HUES64 (cell line): ENCODE measurements around the gene ZNF697.

Experiments used
- H3K27ac ChIP-seq: 2 replicates; pipeline ENCODE4 v1.7.0; 2013; ENCODE audit warnings: low read depth, low read length, inconsistent platforms
- H3K27me3 ChIP-seq: 2 replicates; pipeline ENCODE4 v1.6.1; 2013; ENCODE audit warnings: mild to moderate bottlenecking, low read length; ENCODE audit not compliant: insufficient read depth
- H3K36me3 ChIP-seq: 2 replicates; pipeline ENCODE4 v1.6.1; 2013; ENCODE audit warnings: mild to moderate bottlenecking, low read length; ENCODE audit not compliant: insufficient read depth
- H3K4me1 ChIP-seq: 2 replicates; pipeline ENCODE4 v1.6.1; 2013; ENCODE audit warnings: mild to moderate bottlenecking, low read length, moderate library complexity; ENCODE audit not compliant: insufficient read depth
- H3K4me3 ChIP-seq: 2 replicates; pipeline ENCODE4 v1.5.1; 2013; ENCODE audit warnings: mild to moderate bottlenecking, low read length, moderate library complexity
- H3K9ac ChIP-seq: 2 replicates; pipeline ENCODE4 v1.6.1; 2013; ENCODE audit warnings: mild to moderate bottlenecking, low read depth, low read length
- H3K9me3 ChIP-seq: 2 replicates; pipeline ENCODE4 v1.6.1; 2013; ENCODE audit warnings: low read depth, low read length; ENCODE audit not compliant: insufficient read depth
- WGBS: fragments of 150-250, 120-280 bp; methylation state at CpG from one replicate; pipeline ENCODE4 v1.1.7; 2013; ENCODE audit warnings: missing lambda C conversion rate; 5-methylcytosine and 5-hydroxymethylcytosine counted together

Gene ZNF697

DNA sequence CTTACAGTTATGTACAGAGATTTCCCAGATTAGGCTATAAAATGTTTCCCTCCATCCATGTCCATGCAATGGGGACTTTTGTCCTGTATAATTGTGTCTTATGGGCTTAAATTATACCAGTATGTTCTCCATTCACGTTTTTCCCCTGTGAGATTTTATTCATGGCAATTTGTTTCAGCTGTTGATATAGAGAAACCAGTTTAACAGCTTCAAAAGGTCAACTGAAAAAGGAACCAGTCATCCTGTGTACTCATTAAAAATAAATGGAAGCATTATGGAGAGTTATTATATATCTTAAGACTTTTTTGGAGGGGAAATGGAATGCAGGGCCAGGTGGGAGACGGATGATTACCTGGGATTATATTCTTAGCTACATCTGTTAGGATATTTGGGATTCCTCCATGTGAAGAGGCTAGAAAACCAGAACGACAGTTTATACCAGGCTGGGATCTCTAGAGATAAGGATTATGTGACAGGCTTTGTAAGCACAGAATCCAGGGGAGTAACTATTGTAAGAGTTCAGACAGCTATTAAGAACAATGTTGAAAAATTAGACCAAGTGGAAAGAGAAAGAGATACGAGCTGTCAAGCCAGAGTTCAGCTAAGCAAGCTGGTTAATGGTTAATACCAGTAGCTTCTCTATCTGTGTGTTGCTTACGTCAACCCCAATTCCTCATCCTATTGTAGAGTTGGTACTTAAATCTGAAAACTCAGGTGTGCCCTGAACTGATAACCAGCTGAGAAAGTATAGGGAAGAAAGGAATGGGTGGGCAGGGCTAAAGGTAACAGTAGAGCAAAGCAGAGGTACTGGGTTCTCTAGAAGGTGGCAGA lies 12.4 kb upstream of the ZNF697 start:
- Histone ChIP-seq H3K27ac (no peak overlapping the region), H3K9me3 (no peaks in the 10 kb centered on the region), H3K4me3 (no peak overlapping the region), H3K9ac (no peak overlapping the region), H3K36me3 (no peaks in the 10 kb centered on the region), H3K4me1 (peaks cover 42% of the 10 kb centered on the region), H3K27me3 (no peaks in the 10 kb centered on the region)
- 88% methylated on average over 5 of the region's 5 CpGs for WGBS

DNA sequence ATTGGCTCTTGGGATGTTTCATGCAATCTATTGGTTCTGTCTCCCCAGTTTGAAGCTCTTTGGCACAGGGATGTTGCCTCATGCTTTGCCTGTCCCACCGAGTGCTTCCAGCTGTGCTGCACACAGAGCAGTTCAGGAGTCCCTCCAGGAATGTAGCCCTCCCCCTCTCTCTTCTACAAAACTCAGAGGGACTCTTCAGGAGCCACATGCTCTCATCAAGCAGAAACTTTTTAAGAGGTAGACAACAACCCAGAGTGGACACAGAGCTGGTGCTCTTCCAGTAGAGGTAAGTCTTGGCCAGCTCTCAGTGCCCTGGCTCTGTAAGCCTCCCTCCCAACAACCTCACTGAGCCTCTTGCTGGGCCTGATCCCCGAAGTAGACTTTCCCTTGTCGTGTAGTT lies 11.6 kb upstream of the ZNF697 start:
- no peaks in the 10 kb centered on the region for H3K27me3 ChIP-seq
- H3K36me3 ChIP-seq = no peaks in the 10 kb centered on the region
- WGBS = 28% methylated on average over 3 of the region's 3 CpGs
- H3K27ac ChIP-seq = no peak overlapping the region
- H3K4me3 ChIP-seq = no peak overlapping the region
- H3K9me3 ChIP-seq = no peaks in the 10 kb centered on the region
- peaks cover 49% of the 10 kb centered on the region for H3K4me1 ChIP-seq
- H3K9ac ChIP-seq = no peak overlapping the region

DNA sequence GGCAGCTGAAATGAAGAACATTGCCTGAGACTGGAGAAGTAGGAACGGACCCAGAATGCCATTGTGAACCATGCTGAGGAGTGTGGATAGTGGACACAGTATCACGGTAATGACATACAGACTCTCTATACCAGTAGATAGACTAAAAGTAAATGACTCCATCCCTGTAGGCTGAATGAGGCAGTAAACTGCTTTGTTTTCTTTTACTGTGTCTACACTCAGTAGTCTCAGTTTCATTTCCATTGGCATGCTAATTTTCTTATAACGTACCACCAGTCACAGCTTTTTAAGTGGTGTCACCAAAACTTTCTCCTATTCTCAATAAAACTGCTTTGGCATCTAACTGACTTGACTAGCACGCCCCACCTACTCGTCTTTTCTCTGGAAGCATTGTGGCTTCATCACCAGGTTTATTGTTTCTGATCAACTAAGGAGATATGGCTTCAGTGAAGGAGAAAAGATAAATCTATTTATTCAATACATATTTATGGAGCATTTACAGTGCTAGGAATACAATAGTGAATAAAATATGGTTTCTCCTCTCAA lies 8.4 kb upstream of the ZNF697 start:
- H3K9me3 ChIP-seq = no peaks in the 10 kb centered on the region
- H3K27me3 ChIP-seq = no peaks in the 10 kb centered on the region
- peaks cover 39% of the 10 kb centered on the region for H3K4me1 ChIP-seq
- WGBS = 80% methylated on average over 5 of the region's 5 CpGs
- H3K36me3 ChIP-seq = no peaks in the 10 kb centered on the region
- H3K27ac ChIP-seq = no peak overlapping the region
- H3K9ac ChIP-seq = no peak overlapping the region
- no peak overlapping the region for H3K4me3 ChIP-seq

DNA sequence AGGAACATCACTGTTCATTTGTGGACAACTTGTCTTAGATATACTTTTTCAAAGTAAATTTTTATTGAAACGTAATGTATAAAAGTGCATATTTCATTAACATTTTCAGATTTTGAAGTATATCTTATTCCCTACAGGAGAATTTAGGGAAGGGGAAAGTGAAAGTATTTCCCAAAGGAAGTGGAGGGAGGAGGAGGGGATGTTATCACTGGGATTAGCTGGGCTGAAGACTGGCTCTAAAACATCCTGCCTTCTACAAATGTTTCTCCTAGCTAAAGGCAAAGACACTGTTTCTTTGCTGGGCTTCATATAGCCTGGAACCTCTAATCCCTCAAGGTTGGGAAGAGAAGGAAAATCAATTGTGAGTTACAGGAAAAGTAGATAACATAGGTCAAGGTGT lies 7.1 kb upstream of the ZNF697 start:
- peaks cover 43% of the 10 kb centered on the region for H3K4me1 ChIP-seq
- no peaks in the 10 kb centered on the region for H3K9me3 ChIP-seq
- no peaks in the 10 kb centered on the region for H3K36me3 ChIP-seq
- no peak overlapping the region for H3K4me3 ChIP-seq
- no CpG with 5 or more reads among the region's 1 CpG for WGBS
- H3K9ac ChIP-seq = no peak overlapping the region
- H3K27me3 ChIP-seq = no peaks in the 10 kb centered on the region
- no peak overlapping the region for H3K27ac ChIP-seq

DNA sequence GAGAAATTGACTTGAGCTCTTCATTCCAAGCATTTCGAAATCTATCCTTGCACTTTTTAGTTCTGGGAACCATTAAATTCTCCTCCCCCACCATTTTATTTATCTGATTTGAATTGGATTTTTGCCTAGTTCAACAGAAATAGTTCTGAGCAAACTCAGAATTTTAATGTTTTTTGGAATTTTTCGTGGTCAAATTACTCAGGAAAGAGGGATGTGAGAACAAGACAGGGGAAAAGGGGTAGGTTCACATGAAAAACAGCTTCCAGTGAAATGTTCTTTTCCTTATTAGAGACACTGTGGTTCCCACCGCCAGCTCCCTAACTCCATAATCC lies 5.7 kb upstream of the ZNF697 start:
- Histone ChIP-seq H3K4me3 (no peak overlapping the region), H3K27ac (no peak overlapping the region), H3K4me1 (peaks cover 33% of the 10 kb centered on the region), H3K9ac (no peak overlapping the region), H3K27me3 (peaks cover 5% of the 10 kb centered on the region; the same call in 1 of the 2 replicates), H3K9me3 (no peaks in the 10 kb centered on the region), H3K36me3 (no peaks in the 10 kb centered on the region)
- 83% methylated on average over 3 of the region's 3 CpGs for WGBS

DNA sequence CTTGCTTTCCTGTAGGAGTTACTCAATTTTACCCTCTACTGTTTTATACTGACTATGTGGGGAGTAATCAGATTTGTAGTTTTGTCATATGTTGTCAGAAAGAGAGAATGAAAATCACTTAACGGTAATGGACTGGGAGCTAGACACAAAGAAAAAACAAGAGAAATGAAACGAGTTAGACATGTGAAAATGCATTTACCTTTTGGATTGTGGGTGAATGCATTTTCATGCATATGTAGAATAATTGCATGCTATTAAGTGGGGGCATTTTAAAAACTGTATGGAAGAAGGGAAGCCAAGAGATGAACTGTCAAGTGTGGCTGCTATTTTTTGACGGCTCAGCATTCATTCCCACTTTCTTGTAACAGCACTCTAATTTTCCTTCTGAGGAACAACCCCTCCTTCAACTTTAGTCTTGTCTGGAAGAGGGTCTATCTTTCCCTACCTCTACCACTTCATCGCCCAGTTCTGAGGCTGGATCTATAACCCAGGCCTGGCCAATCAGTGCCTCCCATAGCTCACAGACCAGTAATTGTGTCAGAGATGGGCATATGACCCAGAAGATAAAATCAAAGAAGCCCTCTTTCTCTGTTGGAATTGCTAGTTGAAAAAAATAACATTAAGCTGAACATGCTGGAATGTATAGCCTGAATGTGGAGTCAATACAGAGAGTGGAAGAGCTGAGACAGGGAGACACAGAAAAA lies 5.2 kb upstream of the ZNF697 start:
- 89% methylated on average over 4 of the region's 4 CpGs for WGBS

DNA sequence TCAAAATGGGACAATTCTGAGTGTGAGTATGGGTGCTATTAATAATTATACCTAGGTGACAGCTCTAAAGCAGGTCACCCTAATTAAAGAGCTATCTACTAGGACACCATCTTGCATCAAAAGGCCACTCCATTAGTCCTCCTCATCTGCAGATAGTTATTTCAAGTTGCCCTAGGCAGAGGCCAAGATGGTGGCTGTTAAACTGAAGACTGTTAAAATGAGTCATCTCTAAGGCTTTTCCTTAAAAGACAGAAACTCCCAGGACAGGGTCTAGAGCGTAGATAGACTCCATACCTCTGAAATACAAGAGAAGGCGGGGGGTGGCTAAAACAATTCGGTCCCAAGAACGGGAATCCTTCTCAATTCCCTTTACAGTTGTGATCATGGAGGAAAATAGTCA lies 4.5 kb upstream of the ZNF697 start:
- Histone ChIP-seq H3K4me3 (no peak overlapping the region), H3K27me3 (peaks cover 8% of the 10 kb centered on the region; the same call in 1 of the 2 replicates), H3K9ac (no peak overlapping the region), H3K36me3 (no peaks in the 10 kb centered on the region), H3K4me1 (peaks cover 36% of the 10 kb centered on the region), H3K9me3 (no peaks in the 10 kb centered on the region), H3K27ac (no peak overlapping the region)
- 98% methylated on average over 4 of the region's 4 CpGs for WGBS

More for the DNA sequence above, 5.2 kb upstream of the ZNF697 start:
- Histone ChIP-seq H3K4me1 (peaks cover 36% of the 10 kb centered on the region), H3K9me3 (no peaks in the 10 kb centered on the region), H3K36me3 (no peaks in the 10 kb centered on the region), H3K4me3 (no peak overlapping the region), H3K27ac (no peak overlapping the region), H3K9ac (no peak overlapping the region), H3K27me3 (peaks cover 8% of the 10 kb centered on the region; the same call in 1 of the 2 replicates)

DNA sequence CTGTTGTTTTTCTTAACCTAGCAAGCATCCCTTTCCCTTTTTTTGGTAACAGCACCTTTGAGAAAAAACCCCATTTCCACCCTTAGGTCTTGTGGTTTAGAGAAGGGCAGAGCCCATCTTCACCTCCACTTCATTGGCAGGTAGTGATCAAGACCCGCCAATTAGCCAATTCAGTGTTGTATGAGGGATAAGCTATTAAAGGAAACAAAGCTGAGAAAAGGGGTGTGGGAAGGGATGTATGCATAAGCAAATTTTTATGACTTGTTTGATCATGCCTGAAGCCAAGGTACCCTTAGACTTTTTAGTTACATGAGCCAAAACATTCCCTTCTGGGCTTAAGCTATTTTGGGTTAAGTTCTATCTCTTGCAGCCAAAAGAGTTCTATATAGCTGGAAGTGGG lies 3.6 kb upstream of the ZNF697 start:
- no peak overlapping the region for H3K27ac ChIP-seq
- 95% methylated on average over 1 of the region's 1 CpG for WGBS
- no peak overlapping the region for H3K4me3 ChIP-seq
- no peaks in the 10 kb centered on the region for H3K36me3 ChIP-seq
- no peaks in the 10 kb centered on the region for H3K9me3 ChIP-seq
- H3K9ac ChIP-seq = no peak overlapping the region
- H3K27me3 ChIP-seq = peaks cover 8% of the 10 kb centered on the region; the same call in 1 of the 2 replicates
- peaks cover 30% of the 10 kb centered on the region for H3K4me1 ChIP-seq

DNA sequence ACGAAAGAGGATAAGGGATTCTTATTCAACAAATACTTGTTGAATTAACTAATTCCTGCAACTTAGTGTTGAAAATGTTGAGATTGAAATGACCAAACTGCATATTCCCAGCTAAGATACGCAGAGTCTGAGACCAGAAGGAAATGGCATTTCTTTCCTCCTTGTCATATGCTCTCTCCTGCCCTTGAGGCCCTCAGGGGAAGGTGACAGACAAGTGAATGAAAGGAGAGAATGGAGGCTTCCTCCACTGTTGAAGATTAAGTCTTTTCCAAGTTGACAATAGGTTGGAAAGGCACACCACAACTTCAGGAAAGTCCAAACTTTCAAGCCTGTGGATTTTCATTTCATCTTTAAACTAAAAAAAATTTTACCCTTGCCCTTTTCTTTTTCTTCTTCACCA lies 3.1 kb upstream of the ZNF697 start:
- Histone ChIP-seq H3K9ac (no peak overlapping the region), H3K4me3 (no peak overlapping the region), H3K36me3 (no peaks in the 10 kb centered on the region), H3K27ac (no peak overlapping the region), H3K9me3 (no peaks in the 10 kb centered on the region), H3K4me1 (peaks cover 30% of the 10 kb centered on the region), H3K27me3 (peaks cover 8% of the 10 kb centered on the region; the same call in 1 of the 2 replicates)
- WGBS = 40% methylated on average over 1 of the region's 2 CpGs

DNA sequence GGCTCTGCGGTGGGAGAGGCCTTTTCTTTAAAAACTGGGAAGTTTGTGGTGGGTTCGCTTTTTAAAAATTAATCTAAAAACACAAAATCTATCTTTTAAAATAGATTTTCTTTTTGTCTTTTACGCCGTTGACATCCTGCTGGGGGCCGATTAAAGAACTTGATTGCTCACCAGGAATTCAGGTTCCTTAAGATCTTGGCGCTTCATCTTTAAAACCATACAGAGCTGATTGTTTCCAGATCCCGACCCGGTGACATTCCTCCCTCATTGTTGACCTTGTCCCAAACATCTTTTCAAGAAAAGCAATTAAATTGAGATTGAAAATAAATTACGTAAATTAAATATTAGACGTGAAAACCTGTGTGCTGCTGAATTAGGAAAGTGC lies 546 bp upstream of the ZNF697 start:
- Histone ChIP-seq H3K4me3 (peak overlapping the region; percentile 86), H3K9me3 (no peaks in the 10 kb centered on the region), H3K36me3 (no peaks in the 10 kb centered on the region), H3K9ac (peak overlapping the region; percentile 90), H3K4me1 (peaks cover 45% of the 10 kb centered on the region), H3K27ac (peak overlapping the region; percentile 88; the same call in 1 of the 2 replicates), H3K27me3 (peaks cover 8% of the 10 kb centered on the region; the same call in 1 of the 2 replicates)
- 16% methylated on average over 8 of the region's 10 CpGs for WGBS

DNA sequence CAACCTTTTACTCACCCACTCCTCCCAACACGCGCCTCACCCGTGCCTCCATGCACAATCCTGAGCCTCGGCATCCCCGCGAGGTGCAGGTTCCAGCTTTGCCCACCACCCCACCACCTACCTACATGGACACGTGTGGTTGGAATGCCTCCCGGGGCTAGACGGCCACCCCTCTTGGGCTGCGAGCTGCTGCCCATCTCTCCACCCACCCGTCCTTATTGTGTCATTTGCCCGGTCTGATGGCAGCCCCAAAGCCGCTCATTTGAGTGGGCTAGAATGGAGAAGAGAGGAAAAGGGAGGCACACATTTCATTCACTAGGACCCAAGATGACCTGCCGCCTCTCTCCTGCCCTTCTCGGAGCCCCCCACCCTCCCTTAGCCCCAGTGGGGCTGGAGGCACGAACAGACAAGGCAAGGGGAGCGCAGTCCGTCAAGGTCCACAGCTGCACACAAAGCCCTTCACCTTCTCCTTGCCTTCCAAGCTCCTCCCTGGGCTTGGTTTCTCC lies 785 bp downstream of the ZNF697 start:
- Histone ChIP-seq H3K27ac (peak overlapping the region; percentile 5; the same call in 1 of the 2 replicates), H3K36me3 (no peaks in the 10 kb centered on the region), H3K9ac (peak overlapping the region; percentile 90), H3K4me3 (peak overlapping the region; percentile 86), H3K27me3 (peaks cover 8% of the 10 kb centered on the region; the same call in 1 of the 2 replicates), H3K4me1 (peaks cover 48% of the 10 kb centered on the region), H3K9me3 (no peaks in the 10 kb centered on the region)
- under 1% methylated on average over 16 of the region's 18 CpGs for WGBS
